PC-9 (cell line): ENCODE results near the gene ORAI3. TPM values are rescaled to one million over a fixed set of nuclear protein-coding genes. Genes with fewer than 3 reads are reported as not detected.

ENCODE experiments used
- BruUV-seq: library from RNA; stranded (reverse); fragments of 400-500 nt; replicated peaks from 2 replicates; lab custom pipeline; 2021; lab: Mats Ljungman, UMichigan
- CTCF ChIA-PET: fragments of 300-600 bp; sonication (Branson Sonifier 250); formaldehyde crosslinking; loops from one replicate; lab custom pipeline; 2022; ENCODE audit warnings: antibody characterized with exemption; lab: Charles Lee
- POLR2A ChIA-PET: fragments of 300-600 bp; sonication (Branson Sonifier 250); formaldehyde crosslinking; loops from one replicate; lab custom pipeline; 2022; ENCODE audit warnings: antibody characterized with exemption; ENCODE audit not compliant: unreplicated experiment; lab: Charles Lee
- DNase-seq, 2 experiments: peaks; one replicate each; pipeline versions ENCODE4 v3.0.0 to v3.0.0-alpha.2; 2015 to 2022; ENCODE audit warnings: mixed read lengths in 1 of 2
- H2AFZ ChIP-seq: fragments of 200-600 bp; sonication (generic); 2 replicates; pipeline ENCODE4 v1.8.1; 2017; ENCODE audit warnings: antibody characterized with exemption
- H3F3A ChIP-seq: fragments of 200-600 bp; sonication (generic); 2 replicates; pipeline ENCODE4 v1.8.1; 2017; ENCODE audit warnings: antibody characterized with exemption, mild to moderate bottlenecking, low read depth; ENCODE audit not compliant: insufficient read depth
- H3K27ac ChIP-seq: fragments of 200-600 bp; sonication (generic); 2 replicates; pipeline ENCODE4 v1.6.1; 2016; ENCODE audit warnings: mixed run types
- H3K27me3 ChIP-seq: fragments of 200-600 bp; sonication (generic); 2 replicates; pipeline ENCODE4 v1.6.1; 2016; ENCODE audit warnings: low read depth, mixed run types; ENCODE audit not compliant: insufficient read depth
- H3K36me3 ChIP-seq: fragments of 200-600 bp; sonication (generic); 2 replicates; pipeline ENCODE4 v1.6.1; 2016; ENCODE audit warnings: low read depth, mixed run types
- H3K4me1 ChIP-seq: fragments of 200-600 bp; sonication (generic); replicated peaks from 2 replicates; pipeline ENCODE4 v1.6.1; 2016; ENCODE audit warnings: mixed run types; ENCODE audit not compliant: insufficient read depth
- H3K4me2 ChIP-seq: fragments of 200-600 bp; sonication (generic); 2 replicates; pipeline ENCODE4 v1.6.1; 2017; ENCODE audit warnings: mixed run types
- H3K4me3 ChIP-seq: fragments of 200-600 bp; sonication (generic); 2 replicates; pipeline ENCODE4 v1.6.1; 2016; ENCODE audit warnings: mixed run types
- H3K79me2 ChIP-seq: fragments of 200-600 bp; sonication (generic); 2 replicates; pipeline ENCODE4 v1.6.1; 2017; ENCODE audit warnings: low read depth, mixed run types
- H3K9me2 ChIP-seq: fragments of 200-600 bp; sonication (generic); 2 replicates; pipeline ENCODE4 v1.8.1; 2017; ENCODE audit warnings: mild to moderate bottlenecking; ENCODE audit not compliant: insufficient read depth
- H3K9me3 ChIP-seq: fragments of 200-600 bp; sonication (generic); 2 replicates; pipeline ENCODE4 v1.8.1; 2016; ENCODE audit warnings: low read depth; ENCODE audit not compliant: insufficient read depth
- H4K20me1 ChIP-seq: fragments of 200-600 bp; sonication (generic); 2 replicates; pipeline ENCODE4 v1.8.1; 2017; ENCODE audit not compliant: insufficient read depth
- CTCF ChIP-seq: fragments of 200-600 bp; sonication (generic); conservative IDR thresholded peaks from 2 replicates; pipeline ENCODE4 v1.6.1; 2017; ENCODE audit warnings: mixed run types, antibody characterized with exemption, mild to moderate bottlenecking, moderate library complexity
- EZH2 ChIP-seq: fragments of 200-600 bp; sonication (generic); IDR thresholded peaks from 2 replicates; pipeline ENCODE4 v1.8.0; 2017; ENCODE audit warnings: antibody characterized with exemption, low read depth
- intact Hi-C: fragments of 100-400 bp; cut with micrococcal nuclease; formaldehyde crosslinking; loops from one replicate; pipeline ENCODE4 v1.10.0; 2022; ENCODE audit not compliant: unreplicated experiment
- total RNA-seq: library from RNA; stranded (reverse); gene quantifications from 2 replicates; pipeline ENCODE4 v1.2.3, GENCODE V29; 2021

ORAI3 gene
- total RNA-seq, 1 experiment from 2014 or later = 43.5 TPM

- peak in 1 of 2 experiments; percentile 9 for DNase-seq
- Histone ChIP-seq H3K9me3 (no peaks in the 10 kb centered on the region), H3K27me3 (no peaks in the 10 kb centered on the region), H4K20me1 (peaks cover 11% of the 10 kb centered on the region), H3F3A (no peaks in the 10 kb centered on the region; the same call in 1 of the 2 replicates), H3K79me2 (no peaks in the 10 kb centered on the region), H2AFZ (no peak overlapping the region), H3K4me3 (no peak overlapping the region), H3K27ac (no peak overlapping the region), H3K4me1 (no peaks in the 10 kb centered on the region), H3K4me2 (no peak overlapping the region), H3K9me2 (no peaks in the 10 kb centered on the region), H3K36me3 (peaks cover 39% of the 10 kb centered on the region)
- no TSS peak for BruUV-seq
- intact Hi-C loops = no loop called here
- ChIA-PET POLR2A (no interaction called here), CTCF (no interaction called here)
- TF ChIP-seq EZH2 = no peak
These were observed 24.0 kb downstream of the ORAI3 start for GRCh38 chr16:30972872-30973271.

GRCh38 chr16:30974348-30974747, 25.5 kb downstream of the ORAI3 start:
- H3K9me2 ChIP-seq = no peaks in the 10 kb centered on the region
- H3K79me2 ChIP-seq = no peaks in the 10 kb centered on the region
- POLR2A ChIA-PET = no interaction called here
- H3F3A ChIP-seq = no peaks in the 10 kb centered on the region; the same call in 1 of the 2 replicates
- no peaks in the 10 kb centered on the region for H3K9me3 ChIP-seq
- no peak overlapping the region for H2AFZ ChIP-seq
- CTCF ChIA-PET = no interaction called here
- peaks cover 30% of the 10 kb centered on the region for H3K36me3 ChIP-seq
- H3K4me3 ChIP-seq = no peak overlapping the region
- H3K4me2 ChIP-seq = no peak overlapping the region
- intact Hi-C loops = no loop called here
- DNase-seq = peak in 1 of 2 experiments; percentile 13
- H3K4me1 ChIP-seq = no peaks in the 10 kb centered on the region
- no peak for TF ChIP-seq EZH2
- TF ChIP-seq CTCF = no peak
- peaks cover 12% of the 10 kb centered on the region; the same call in 1 of the 2 replicates for H4K20me1 ChIP-seq
- H3K27me3 ChIP-seq = no peaks in the 10 kb centered on the region
- no TSS peak for BruUV-seq
- H3K27ac ChIP-seq = no peak overlapping the region

- no TSS peak for BruUV-seq
- no peaks in the 10 kb centered on the region for H3K9me3 ChIP-seq
- intact Hi-C loops = no loop called here
- no peak overlapping the region for H2AFZ ChIP-seq
- no peaks in the 10 kb centered on the region for H3K4me1 ChIP-seq
- H3K27ac ChIP-seq = no peak overlapping the region
- no peaks in the 10 kb centered on the region for H3K79me2 ChIP-seq
- no peak for DNase-seq
- H3K4me2 ChIP-seq = no peak overlapping the region
- TF ChIP-seq EZH2 = no peak
- no peak for TF ChIP-seq CTCF
- H3K27me3 ChIP-seq = no peaks in the 10 kb centered on the region
- no peak overlapping the region for H3K4me3 ChIP-seq
- H3K9me2 ChIP-seq = no peaks in the 10 kb centered on the region
- ChIA-PET CTCF (no interaction called here), POLR2A (no interaction called here)
- peaks cover 11% of the 10 kb centered on the region; the same call in 1 of the 2 replicates for H4K20me1 ChIP-seq
- peaks cover 4% of the 10 kb centered on the region; the same call in 1 of the 2 replicates for H3F3A ChIP-seq
- H3K36me3 ChIP-seq = peaks cover 13% of the 10 kb centered on the region
These were observed 27.6 kb downstream of the ORAI3 start for GRCh38 chr16:30976486-30976885.
